ENCODE measurements around the gene OR2F1.

Gene OR2F1

GRCh38 chr7:143988976-143989745 lies 34.5 kb downstream of the OR2F1 start:
- H3K27ac ChIP-seq: no peak overlapping the region
- TF ChIP-seq ZFX (IDR thresholded peaks at IDR 0.05; ENCODE audit: borderline replicate concordance) (no peak), CTCF (IDR thresholded peaks at IDR 0.05) (no peak)

GRCh38 chr7:143992670-143993069 lies 38.0 kb downstream of the OR2F1 start:
- TF ChIP-seq CTCF (IDR thresholded peaks at IDR 0.05) (no peak), ZFX (IDR thresholded peaks at IDR 0.05; ENCODE audit: borderline replicate concordance) (no peak)
- H3K27ac ChIP-seq: no peak overlapping the region

GRCh38 chr7:143993924-143994323 lies 39.3 kb downstream of the OR2F1 start:
- TF ChIP-seq CTCF (IDR thresholded peaks at IDR 0.05) (no peak), ZFX (IDR thresholded peaks at IDR 0.05; ENCODE audit: borderline replicate concordance) (no peak)
- H3K27ac ChIP-seq: no peak overlapping the region

GRCh38 chr7:144000020-144000419 lies 45.4 kb downstream of the OR2F1 start, which contains the start of gene OR6B1:
Gene OR6B1, plus strand, starts transcription at chr7:144000320. Its CDS starts 3,677 bp downstream, at chr7:144003997.
- no peak within 1 kb of the TSS for H3K27ac ChIP-seq
- no peak for TF ChIP-seq ZFX (IDR thresholded peaks at IDR 0.05; ENCODE audit: borderline replicate concordance)
- TF ChIP-seq CTCF (IDR thresholded peaks at IDR 0.05): no peak

GRCh38 chr7:144001543-144001942 lies 46.9 kb downstream of the OR2F1 start:
- TF ChIP-seq ZFX (IDR thresholded peaks at IDR 0.05; ENCODE audit: borderline replicate concordance): no peak
- TF ChIP-seq CTCF (IDR thresholded peaks at IDR 0.05): no peak
- no peak overlapping the region for H3K27ac ChIP-seq

GRCh38 chr7:144004703-144005102 lies 50.1 kb downstream of the OR2F1 start:
- TF ChIP-seq ZFX (IDR thresholded peaks at IDR 0.05; ENCODE audit: borderline replicate concordance) (no peak), CTCF (IDR thresholded peaks at IDR 0.05) (no peak)
- H3K27ac ChIP-seq: no peak overlapping the region

- H3K27ac ChIP-seq: no peak overlapping the region
- TF ChIP-seq ZFX (IDR thresholded peaks at IDR 0.05; ENCODE audit: borderline replicate concordance) (no peak), CTCF (IDR thresholded peaks at IDR 0.05) (no peak)
Observed at GRCh38 chr7:144006029-144006691, 51.5 kb downstream of the OR2F1 start.
